PC-3 (cell line): ENCODE data around the gene MKRN3. TPM values are rescaled to one million over a fixed set of nuclear protein-coding genes. Genes with fewer than 3 reads are reported as not detected.

Experiments used
- ATAC-seq: fragments of 200-7000 bp; cut with Tn5 transposase; 2 replicates; pipeline ENCODE4 v1.9.1; 2020; ENCODE audit warnings: mild to moderate bottlenecking, moderate library complexity
- BruUV-seq: library from RNA; stranded (reverse); fragments of 400-500 nt; replicated peaks from 2 replicates; lab custom pipeline; 2021; lab: Mats Ljungman, UMichigan
- CTCF ChIA-PET: fragments of 300-600 bp; sonication (Branson Sonifier 250); formaldehyde crosslinking; loops from one replicate; lab custom pipeline; 2022; ENCODE audit warnings: antibody characterized with exemption; lab: Charles Lee
- POLR2A ChIA-PET: fragments of 300-600 bp; sonication (Branson Sonifier 250); formaldehyde crosslinking; loops from one replicate; lab custom pipeline; 2022; ENCODE audit warnings: antibody characterized with exemption; ENCODE audit not compliant: unreplicated experiment; lab: Charles Lee
- DNase-seq: peaks from one replicate; pipeline ENCODE4 v3.0.0-alpha.2; 2015
- H2AFZ ChIP-seq: fragments of 300-600 bp; sonication (generic); 2 replicates; pipeline ENCODE4 v1.6.0; 2016; ENCODE audit warnings: antibody characterized with exemption, low read length
- H3F3A ChIP-seq: fragments of 300-600 bp; sonication (generic); one replicate; pipeline ENCODE4 v1.6.0; 2017; ENCODE audit warnings: antibody characterized with exemption, low read length, control low read depth, mild to moderate bottlenecking; ENCODE audit not compliant: unreplicated experiment
- H3K27ac ChIP-seq: fragments of 300-600 bp; sonication (generic); 2 replicates; pipeline ENCODE4 v1.5.1; 2016; ENCODE audit warnings: mild to moderate bottlenecking, low read length
- H3K27me3 ChIP-seq: fragments of 300-600 bp; sonication (generic); 2 replicates; pipeline ENCODE4 v1.6.1; 2016; ENCODE audit warnings: low read length, mixed read lengths
- H3K36me3 ChIP-seq: fragments of 300-600 bp; sonication (generic); 2 replicates; pipeline ENCODE4 v1.6.1; 2016; ENCODE audit warnings: low read depth, mixed run types, low read length, mixed read lengths
- H3K4me1 ChIP-seq: fragments of 300-600 bp; sonication (generic); 2 replicates; pipeline ENCODE4 v1.5.1; 2016; ENCODE audit warnings: low read length; ENCODE audit not compliant: insufficient read depth
- H3K4me2 ChIP-seq: fragments of 300-600 bp; sonication (generic); 2 replicates; pipeline ENCODE4 v1.6.0; 2016; ENCODE audit warnings: low read length
- H3K4me3 ChIP-seq: fragments of 300-600 bp; sonication (generic); 2 replicates; pipeline ENCODE4 v1.5.1; 2016; ENCODE audit warnings: mild to moderate bottlenecking, low read length, mixed read lengths
- H3K79me2 ChIP-seq: fragments of 300-600 bp; sonication (generic); 2 replicates; pipeline ENCODE4 v1.6.1; 2017; ENCODE audit warnings: low read length, mixed read lengths
- H3K9ac ChIP-seq: fragments of 300-600 bp; sonication (generic); 2 replicates; pipeline ENCODE4 v1.6.0; 2016; ENCODE audit warnings: mild to moderate bottlenecking, low read length
- H3K9me2 ChIP-seq: fragments of 300-600 bp; sonication (generic); replicated peaks from 2 replicates; pipeline ENCODE4 v1.6.1; 2016; ENCODE audit warnings: mixed run types, low read length, mixed read lengths
- H3K9me3 ChIP-seq: fragments of 300-600 bp; sonication (generic); 2 replicates; pipeline ENCODE4 v1.6.1; 2016; ENCODE audit warnings: low read length, mixed read lengths
- H4K20me1 ChIP-seq: fragments of 300-600 bp; sonication (generic); 2 replicates; pipeline ENCODE4 v1.6.1; 2016; ENCODE audit warnings: low read length, mixed read lengths
- EZH2 ChIP-seq: fragments of 300-600 bp; sonication (generic); IDR thresholded peaks from one replicate; pipeline ENCODE4 v1.6.1; 2017; ENCODE audit warnings: antibody characterized with exemption, mild to moderate bottlenecking, low read length; ENCODE audit not compliant: unreplicated experiment
- EZH2phosphoT487 ChIP-seq: fragments of 300-600 bp; sonication (generic); IDR thresholded peaks from 2 replicates; pipeline ENCODE4 v1.6.1; 2018; ENCODE audit warnings: mild to moderate bottlenecking, antibody characterized with exemption, low read length, borderline replicate concordance
- intact Hi-C: fragments of 100-400 bp; cut with micrococcal nuclease; formaldehyde crosslinking; loops from 2 replicates; pipeline ENCODE4 v1.9.0; 2023
- total RNA-seq: library from RNA; depleted of rRNA; stranded (reverse); fragments of >200 nt; gene quantifications from 2 replicates; pipeline ENCODE4 v1.2.3, GENCODE V29; 2014
- TF ChIP-seq, protein P1 (sequence below): fragments of 300-600 bp; sonication (generic); conservative IDR thresholded peaks from 2 replicates; pipeline ENCODE4 v1.5.1; 2017; ENCODE audit warnings: antibody characterized with exemption, low read depth, mild to moderate bottlenecking, low read length

The MKRN3 gene
- total RNA-seq, 1 experiment from 2014 or later, result 0.18 TPM

DNA sequence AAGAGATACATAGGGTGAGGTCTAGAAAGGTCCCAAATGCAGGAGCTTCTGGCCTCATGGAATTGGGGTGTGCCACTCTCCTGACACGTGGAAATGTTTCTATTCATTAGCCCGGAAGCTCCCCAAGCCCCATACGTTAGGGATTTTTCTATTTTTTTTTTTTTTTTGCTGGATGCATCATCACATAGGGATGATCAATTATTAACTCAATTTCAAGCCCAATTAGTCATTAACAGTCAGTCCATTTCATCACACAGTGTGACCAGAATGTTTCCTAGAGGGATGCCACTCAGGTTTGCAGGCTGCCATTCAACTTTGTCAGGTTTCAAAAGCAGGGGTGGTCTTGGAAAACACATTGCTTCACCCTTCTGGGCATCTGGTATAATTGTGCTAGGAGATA, 40.7 kb upstream of the MKRN3 start:
- POLR2A ChIA-PET, result no interaction called here
- ATAC-seq (no peak), DNase-seq (no peak)
- Histone ChIP-seq H2AFZ (no peak overlapping the region), H3K36me3 (no peaks in the 10 kb centered on the region), H3K79me2 (no peaks in the 10 kb centered on the region), H3F3A (no peaks in the 10 kb centered on the region), H3K4me1 (no peaks in the 10 kb centered on the region), H3K4me3 (no peak overlapping the region), H4K20me1 (no peaks in the 10 kb centered on the region), H3K9ac (no peak overlapping the region), H3K9me2 (no peaks in the 10 kb centered on the region), H3K27me3 (no peaks in the 10 kb centered on the region), H3K27ac (no peak overlapping the region), H3K4me2 (no peak overlapping the region), H3K9me3 (no peaks in the 10 kb centered on the region)
- CTCF ChIA-PET, result no interaction called here
- TF ChIP-seq, protein P1, sequence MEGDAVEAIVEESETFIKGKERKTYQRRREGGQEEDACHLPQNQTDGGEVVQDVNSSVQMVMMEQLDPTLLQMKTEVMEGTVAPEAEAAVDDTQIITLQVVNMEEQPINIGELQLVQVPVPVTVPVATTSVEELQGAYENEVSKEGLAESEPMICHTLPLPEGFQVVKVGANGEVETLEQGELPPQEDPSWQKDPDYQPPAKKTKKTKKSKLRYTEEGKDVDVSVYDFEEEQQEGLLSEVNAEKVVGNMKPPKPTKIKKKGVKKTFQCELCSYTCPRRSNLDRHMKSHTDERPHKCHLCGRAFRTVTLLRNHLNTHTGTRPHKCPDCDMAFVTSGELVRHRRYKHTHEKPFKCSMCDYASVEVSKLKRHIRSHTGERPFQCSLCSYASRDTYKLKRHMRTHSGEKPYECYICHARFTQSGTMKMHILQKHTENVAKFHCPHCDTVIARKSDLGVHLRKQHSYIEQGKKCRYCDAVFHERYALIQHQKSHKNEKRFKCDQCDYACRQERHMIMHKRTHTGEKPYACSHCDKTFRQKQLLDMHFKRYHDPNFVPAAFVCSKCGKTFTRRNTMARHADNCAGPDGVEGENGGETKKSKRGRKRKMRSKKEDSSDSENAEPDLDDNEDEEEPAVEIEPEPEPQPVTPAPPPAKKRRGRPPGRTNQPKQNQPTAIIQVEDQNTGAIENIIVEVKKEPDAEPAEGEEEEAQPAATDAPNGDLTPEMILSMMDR, result no peak
- TF ChIP-seq EZH2 (no peak), EZH2phosphoT487 (no peak)
- intact Hi-C loops, result no loop called here
- BruUV-seq, result no TSS peak

- Histone ChIP-seq H3K27ac (no peak overlapping the region), H3K4me1 (no peaks in the 10 kb centered on the region), H3K4me2 (no peak overlapping the region), H3K36me3 (no peaks in the 10 kb centered on the region), H3F3A (no peaks in the 10 kb centered on the region), H3K9me2 (no peaks in the 10 kb centered on the region), H3K9ac (no peak overlapping the region), H3K4me3 (no peak overlapping the region), H3K79me2 (no peaks in the 10 kb centered on the region), H4K20me1 (no peaks in the 10 kb centered on the region), H2AFZ (no peak overlapping the region), H3K9me3 (no peaks in the 10 kb centered on the region), H3K27me3 (no peaks in the 10 kb centered on the region)
- intact Hi-C loops, result no loop called here
- ChIA-PET CTCF (no interaction called here), POLR2A (no interaction called here)
- no peak for TF ChIP-seq EZH2phosphoT487
- no peak for TF ChIP-seq EZH2
- TF ChIP-seq, protein P1, result no peak
- no TSS peak for BruUV-seq
- no peak for ATAC-seq
- DNase-seq, result no peak
Measured at GRCh38 chr15:23529891-23530290, 35.6 kb upstream of the MKRN3 start.

GRCh38 chr15:23532024-23532423, 33.5 kb upstream of the MKRN3 start:
- TF ChIP-seq EZH2phosphoT487 (no peak), EZH2 (no peak)
- TF ChIP-seq, protein P1, result no peak
- Histone ChIP-seq H3K4me2 (no peak overlapping the region), H2AFZ (no peak overlapping the region), H3F3A (no peaks in the 10 kb centered on the region), H3K27me3 (no peaks in the 10 kb centered on the region), H4K20me1 (no peaks in the 10 kb centered on the region), H3K9me3 (no peaks in the 10 kb centered on the region), H3K79me2 (no peaks in the 10 kb centered on the region), H3K27ac (no peak overlapping the region), H3K36me3 (no peaks in the 10 kb centered on the region), H3K4me3 (no peak overlapping the region), H3K4me1 (no peaks in the 10 kb centered on the region), H3K9me2 (no peaks in the 10 kb centered on the region), H3K9ac (no peak overlapping the region)
- intact Hi-C loops, result no loop called here
- peak; percentile 39 for DNase-seq
- ATAC-seq, result no peak
- ChIA-PET POLR2A (no interaction called here), CTCF (no interaction called here)
- no TSS peak for BruUV-seq
